ENCODE measurements around the gene DCXR.

GRCh38 chr17:82035488-82035887 is 2.0 kb downstream of the DCXR start:
- TF ChIP-seq, protein P1, sequence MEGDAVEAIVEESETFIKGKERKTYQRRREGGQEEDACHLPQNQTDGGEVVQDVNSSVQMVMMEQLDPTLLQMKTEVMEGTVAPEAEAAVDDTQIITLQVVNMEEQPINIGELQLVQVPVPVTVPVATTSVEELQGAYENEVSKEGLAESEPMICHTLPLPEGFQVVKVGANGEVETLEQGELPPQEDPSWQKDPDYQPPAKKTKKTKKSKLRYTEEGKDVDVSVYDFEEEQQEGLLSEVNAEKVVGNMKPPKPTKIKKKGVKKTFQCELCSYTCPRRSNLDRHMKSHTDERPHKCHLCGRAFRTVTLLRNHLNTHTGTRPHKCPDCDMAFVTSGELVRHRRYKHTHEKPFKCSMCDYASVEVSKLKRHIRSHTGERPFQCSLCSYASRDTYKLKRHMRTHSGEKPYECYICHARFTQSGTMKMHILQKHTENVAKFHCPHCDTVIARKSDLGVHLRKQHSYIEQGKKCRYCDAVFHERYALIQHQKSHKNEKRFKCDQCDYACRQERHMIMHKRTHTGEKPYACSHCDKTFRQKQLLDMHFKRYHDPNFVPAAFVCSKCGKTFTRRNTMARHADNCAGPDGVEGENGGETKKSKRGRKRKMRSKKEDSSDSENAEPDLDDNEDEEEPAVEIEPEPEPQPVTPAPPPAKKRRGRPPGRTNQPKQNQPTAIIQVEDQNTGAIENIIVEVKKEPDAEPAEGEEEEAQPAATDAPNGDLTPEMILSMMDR (IDR thresholded peaks at IDR 0.05), result no peak
- no peak for TF ChIP-seq EZH2 (IDR thresholded peaks at IDR 0.05)

All from neural progenitor cell (in vitro differentiated cells).